ENCODE data around the gene FBXL16.

FBXL16 gene

GRCh38 chr16:666572-666971 lies 39.0 kb downstream of the FBXL16 start:
- no peak for DNase-seq
- Mint-ChIP-seq H3K9me3 (no peaks in the 10 kb centered on the region), H3K36me3 (ENCODE audit: low read depth) (no peaks in the 10 kb centered on the region), H3K27ac (no peak overlapping the region), H3K4me3 (no peak overlapping the region), H3K27me3 (ENCODE audit: low read depth, poor library complexity) (no peaks in the 10 kb centered on the region), H3K4me1 (peaks cover 5% of the 10 kb centered on the region)
- no peak for TF ChIP-seq CTCF (IDR thresholded peaks at IDR 0.05)

- Mint-ChIP-seq H3K36me3 (ENCODE audit: low read depth) (no peaks in the 10 kb centered on the region), H3K4me3 (no peak overlapping the region), H3K4me1 (peaks cover 9% of the 10 kb centered on the region), H3K27ac (no peak overlapping the region), H3K9me3 (no peaks in the 10 kb centered on the region), H3K27me3 (ENCODE audit: low read depth, poor library complexity) (no peaks in the 10 kb centered on the region)
- no peak for DNase-seq
- TF ChIP-seq CTCF (IDR thresholded peaks at IDR 0.05) = no peak
Measured at GRCh38 chr16:662597-662996, 43.0 kb downstream of the FBXL16 start.

GRCh38 chr16:662095-662494 lies 43.5 kb downstream of the FBXL16 start:
- no peaks in the 10 kb centered on the region for H3K9me3 Mint-ChIP-seq
- H3K36me3 Mint-ChIP-seq (ENCODE audit: low read depth) = no peaks in the 10 kb centered on the region
- peaks cover 7% of the 10 kb centered on the region for H3K4me1 Mint-ChIP-seq
- H3K4me3 Mint-ChIP-seq = no peak overlapping the region
- no peak for TF ChIP-seq CTCF (IDR thresholded peaks at IDR 0.05)
- no peak for DNase-seq
- no peaks in the 10 kb centered on the region for H3K27me3 Mint-ChIP-seq (ENCODE audit: low read depth, poor library complexity)
- no peak overlapping the region for H3K27ac Mint-ChIP-seq

- H3K4me1 Mint-ChIP-seq = peaks cover 7% of the 10 kb centered on the region
- H3K27me3 Mint-ChIP-seq (ENCODE audit: low read depth, poor library complexity) = no peaks in the 10 kb centered on the region
- H3K4me3 Mint-ChIP-seq = no peak overlapping the region
- TF ChIP-seq CTCF (IDR thresholded peaks at IDR 0.05) = no peak
- no peaks in the 10 kb centered on the region for H3K36me3 Mint-ChIP-seq (ENCODE audit: low read depth)
- no peak for DNase-seq
- peak overlapping the region; percentile 51 for H3K27ac Mint-ChIP-seq
- H3K9me3 Mint-ChIP-seq = no peaks in the 10 kb centered on the region
Measured at GRCh38 chr16:661184-661821, 44.3 kb downstream of the FBXL16 start.

- Mint-ChIP-seq H3K9me3 (no peaks in the 10 kb centered on the region), H3K4me1 (peaks cover 7% of the 10 kb centered on the region), H3K27ac (no peak overlapping the region), H3K4me3 (no peak overlapping the region), H3K27me3 (ENCODE audit: low read depth, poor library complexity) (no peaks in the 10 kb centered on the region), H3K36me3 (ENCODE audit: low read depth) (no peaks in the 10 kb centered on the region)
- DNase-seq = peak; percentile 88
- TF ChIP-seq CTCF (IDR thresholded peaks at IDR 0.05) = peak; percentile 47
Measured at GRCh38 chr16:660459-661183, 45.0 kb downstream of the FBXL16 start.

- no peak for DNase-seq
- no peak for TF ChIP-seq CTCF (IDR thresholded peaks at IDR 0.05)
- Mint-ChIP-seq H3K4me1 (peaks cover 7% of the 10 kb centered on the region), H3K9me3 (no peaks in the 10 kb centered on the region), H3K27me3 (ENCODE audit: low read depth, poor library complexity) (no peaks in the 10 kb centered on the region), H3K4me3 (no peak overlapping the region), H3K27ac (no peak overlapping the region), H3K36me3 (ENCODE audit: low read depth) (no peaks in the 10 kb centered on the region)
Measured at GRCh38 chr16:660132-660458, 45.5 kb downstream of the FBXL16 start.

All from nephron progenitor cell (in vitro differentiated cells).